Lung (tissue), 12 donors: ENCODE data around the gene NCBP2L. TPM values are rescaled to one million over a fixed set of nuclear protein-coding genes. Genes with fewer than 3 reads are reported as not detected.

Source experiments
- ATAC-seq: fragments of 200-7000 bp; cut with Tn5 transposase; one replicate; pipeline ENCODE4 v1.9.1; 2020; ENCODE audit warnings: moderate number of reproducible peaks; ENCODE audit not compliant: insufficient read depth, low FRiP score
- DNase-seq, 3 donors: peaks; one replicate each; pipeline ENCODE4 v3.0.0-alpha.2; 2013 to 2017
- H3K27ac ChIP-seq, 2 donors: one replicate each; pipeline ENCODE4 v1.5.1; 2013; ENCODE audit warnings: mild to moderate bottlenecking in 2 of 2, moderate library complexity in 2 of 2, control low read depth in 1 of 2, inconsistent platforms in 1 of 2, low read depth in 1 of 2, low read length in 1 of 2
- H3K27me3 ChIP-seq, 3 donors: one replicate each; pipeline ENCODE4 v1.5.1; 2013; ENCODE audit warnings: low read length in 2 of 3; ENCODE audit not compliant: control insufficient read depth in 3 of 3, insufficient read depth in 3 of 3
- H3K36me3 ChIP-seq, 4 donors: one replicate each; pipeline ENCODE4 v1.5.1; 2013; ENCODE audit warnings: low read length in 4 of 4, mild to moderate bottlenecking in 1 of 4, moderate library complexity in 1 of 4; ENCODE audit not compliant: control insufficient read depth in 4 of 4, insufficient read depth in 4 of 4
- H3K4me1 ChIP-seq, 5 donors: one replicate each; pipeline ENCODE4 v1.5.1; 2013; ENCODE audit warnings: low read length in 5 of 5, mild to moderate bottlenecking in 2 of 5, moderate library complexity in 1 of 5; ENCODE audit not compliant: control insufficient read depth in 5 of 5, insufficient read depth in 5 of 5
- H3K4me3 ChIP-seq: one replicate; pipeline ENCODE4 v1.5.1; 2013; ENCODE audit warnings: mild to moderate bottlenecking, control low read depth, moderate library complexity
- H3K9ac ChIP-seq, 2 donors: one replicate each; pipeline ENCODE4 v1.5.1; 2013; ENCODE audit warnings: low read length in 2 of 2, control low read depth in 1 of 2; ENCODE audit not compliant: insufficient read depth in 1 of 2
- H3K9me3 ChIP-seq, 4 donors: one replicate each; pipeline ENCODE4 v1.5.1; 2013; ENCODE audit warnings: low read length in 3 of 4, mild to moderate bottlenecking in 1 of 4, moderate library complexity in 1 of 4; ENCODE audit not compliant: control insufficient read depth in 4 of 4, insufficient read depth in 3 of 4
- CTCF ChIP-seq: IDR thresholded peaks from 2 replicates; pipeline ENCODE4 v1.5.1; 2012; ENCODE audit warnings: mild to moderate bottlenecking; ENCODE audit errors: control extremely low read depth, extremely low read depth
- WGBS, 2 donors: extraction: QIAGEN DNeasy Blood & Tissue Kit; methylation state at CpG; one replicate each; pipeline ENCODE4 v1.1.7; 2013; 5-methylcytosine and 5-hydroxymethylcytosine counted together
- polyA plus RNA-seq, 2 donors: library from polyadenylated mRNA; stranded (reverse); fragments of 200-250 nt; gene quantifications; one replicate each; pipeline ENCODE4 v1.2.1, GENCODE V29; 2013
- total RNA-seq, 2 donors: library from RNA; depleted of rRNA in 1 of 2; stranded (reverse); fragments of >200 nt in 1 of 2; gene quantifications; one replicate each; pipeline ENCODE4 v1.2.1, GENCODE V29; 2014 to 2021
- donor health status: control.
- donor health status: control.
- donor health status: Bipolar disorder and iron deficiency.
- donor health status: healthy.
- donor health status: DM: yes; HTN: yes; CAD: no.

The NCBP2L gene
- total and polyA plus RNA-seq, 4 donors, result 0.03 to 0.12 (median 0.10) TPM

GRCh38 chrX:107829878-107830277 lies 52.3 kb downstream of the NCBP2L start:
- no peak for TF ChIP-seq CTCF
- H3K9me3 ChIP-seq, result peaks cover 0 to 3% (median 0%) of the 10 kb centered on the region in 4 donors
- no peak overlapping the region for H3K9ac ChIP-seq
- peaks cover 0 to 6% (median 0%) of the 10 kb centered on the region in 5 donors for H3K4me1 ChIP-seq
- ATAC-seq (no peak), DNase-seq (no peak)
- peaks cover 0 to 24% (median 4%) of the 10 kb centered on the region in 3 donors for H3K27me3 ChIP-seq
- no peak overlapping the region for H3K4me3 ChIP-seq
- no peak overlapping the region for H3K27ac ChIP-seq
- H3K36me3 ChIP-seq, result no peaks in the 10 kb centered on the region
- 68 to 85% methylated on average over 1 of the region's 1 CpG for WGBS, 2 donors

GRCh38 chrX:107831071-107831730 lies 53.7 kb downstream of the NCBP2L start:
- 66 to 82% methylated on average over 7 of the region's 7 CpGs for WGBS, 2 donors
- no peak overlapping the region for H3K4me3 ChIP-seq
- no peak for DNase-seq
- H3K27ac ChIP-seq, result no peak overlapping the region
- H3K27me3 ChIP-seq, result peaks cover 0 to 24% (median 4%) of the 10 kb centered on the region in 3 donors
- peaks cover 0 to under 1% (median 0%) of the 10 kb centered on the region in 4 donors for H3K9me3 ChIP-seq
- no peak for ATAC-seq
- no peaks in the 10 kb centered on the region for H3K36me3 ChIP-seq
- no peak overlapping the region for H3K9ac ChIP-seq
- peaks cover 0 to 6% (median 0%) of the 10 kb centered on the region in 5 donors for H3K4me1 ChIP-seq
- TF ChIP-seq CTCF, result no peak

GRCh38 chrX:107834275-107835201 lies 57.0 kb downstream of the NCBP2L start:
- 69 to 74% methylated on average over 3 of the region's 3 CpGs for WGBS, 2 donors
- no peak for ATAC-seq

More at GRCh38 chrX:107834275-107835201, 57.0 kb downstream of the NCBP2L start:
- Histone ChIP-seq H3K36me3 (no peaks in the 10 kb centered on the region), H3K9me3 (no peaks in the 10 kb centered on the region), H3K27ac (no peak overlapping the region), H3K27me3 (peaks cover 0 to 36% (median 9%) of the 10 kb centered on the region in 3 donors), H3K4me3 (no peak overlapping the region), H3K4me1 (no peaks in the 10 kb centered on the region), H3K9ac (no peak overlapping the region)
- DNase-seq, result no peak
- no peak for TF ChIP-seq CTCF
